HG02885 (cell line): ENCODE measurements around the gene RUBCN.
"Not testable (repeated sequence)": the region's sequence is repeated elsewhere in the genome, so short reads cannot be mapped to it uniquely, and the experiment has no call there.

ENCODE experiments used
- ATAC-seq: cut with Tn5 transposase; IDR thresholded peaks from one replicate; pipeline ENCODE4 v1.9.1; 2021; ENCODE audit warnings: mild to moderate bottlenecking; ENCODE audit not compliant: unreplicated experiment, poor library complexity

The RUBCN gene

GRCh38 chr3:197690754-197691153 lies 46.0 kb downstream of the RUBCN start:
- no peak for ATAC-seq

DNA sequence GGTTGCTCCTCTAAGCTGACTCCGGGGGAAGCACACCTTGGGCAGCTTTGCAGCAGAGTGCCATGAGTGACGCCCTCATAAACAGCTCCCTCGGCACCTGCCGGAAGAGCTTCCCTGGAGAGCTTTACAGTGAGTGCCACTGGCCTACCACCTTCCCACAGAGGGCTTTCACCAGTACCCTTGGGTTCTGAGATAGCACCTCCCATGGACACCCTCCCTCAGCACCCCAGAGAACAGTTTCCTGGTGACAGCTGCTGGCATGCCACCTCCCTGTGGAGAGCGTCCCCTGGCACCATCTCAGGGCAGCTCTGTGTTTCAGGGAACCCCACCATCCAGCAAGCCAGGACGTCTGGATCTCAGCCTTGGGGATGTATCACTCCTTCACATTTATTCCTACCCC lies 49.1 kb downstream of the RUBCN start:
- ATAC-seq = no peak

DNA sequence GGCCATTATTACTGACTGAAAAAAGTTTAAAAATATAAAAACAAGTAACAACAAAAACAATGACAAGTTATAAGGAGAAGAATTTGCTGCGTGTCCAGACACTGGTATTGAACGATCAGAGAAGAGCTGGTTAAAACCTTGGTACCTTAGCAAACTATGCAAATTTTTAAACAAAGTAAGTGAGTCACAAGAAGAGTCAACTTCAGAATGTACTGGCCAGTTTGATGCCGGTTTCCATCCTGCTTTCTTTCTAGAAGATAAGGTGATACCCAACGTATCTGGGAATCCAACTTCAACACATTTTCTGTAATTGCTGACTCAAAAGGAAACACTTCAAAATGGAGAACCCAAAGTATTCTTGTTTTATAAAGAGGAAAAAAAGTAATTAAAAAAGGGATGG lies 49.8 kb downstream of the RUBCN start:
- ATAC-seq = no peak

GRCh38 chr3:197685546-197685945 lies 51.2 kb downstream of the RUBCN start:
- ATAC-seq = no peak

DNA sequence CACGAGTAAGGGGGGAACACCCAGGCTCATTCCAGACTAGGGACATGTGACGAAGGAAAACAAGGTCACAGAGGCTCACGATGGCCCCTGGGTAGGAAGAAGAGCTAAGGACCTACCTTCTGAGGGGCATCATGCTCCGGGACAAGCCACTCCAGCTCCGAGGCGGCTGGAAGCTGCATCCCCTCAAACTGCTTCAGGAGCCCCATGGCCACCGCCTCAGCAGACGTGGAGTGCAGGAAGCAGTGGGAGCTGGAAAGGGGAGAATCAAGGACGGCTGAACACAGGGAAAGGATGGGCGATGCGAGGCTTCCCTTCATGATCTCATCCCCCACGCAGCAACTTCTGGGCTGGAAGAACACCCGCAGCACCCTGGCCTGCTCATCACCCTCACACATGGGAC lies 53.5 kb downstream of the RUBCN start:
- ATAC-seq = no peak

GRCh38 chr3:197682713-197683112 lies 54.0 kb downstream of the RUBCN start:
- no peak for ATAC-seq

- ATAC-seq = no peak
These were observed 55.7 kb downstream of the RUBCN start for GRCh38 chr3:197680955-197681521.

DNA sequence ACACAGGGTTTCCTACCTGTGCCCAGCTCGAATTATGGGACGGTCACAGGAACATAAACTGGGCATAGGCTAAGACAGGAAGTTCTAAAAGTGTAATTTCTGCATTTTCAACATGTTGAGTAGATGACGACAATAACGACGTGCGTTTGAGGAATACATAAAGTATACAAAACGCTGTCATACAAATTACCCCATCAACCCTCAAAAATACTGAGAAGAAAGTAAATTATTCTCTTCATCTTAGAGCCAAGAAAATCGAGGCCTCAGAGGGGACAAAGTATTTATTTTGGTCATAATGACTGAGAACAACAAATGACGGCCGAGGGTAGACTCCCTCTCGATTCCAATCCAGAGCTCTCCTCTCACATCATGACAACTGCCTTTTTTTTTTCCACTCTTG lies 60.8 kb downstream of the RUBCN start:
- no peak for ATAC-seq

- no peak for ATAC-seq
These were observed 61.2 kb downstream of the RUBCN start for GRCh38 chr3:197675563-197675860.

- no peak for ATAC-seq
These were observed 61.8 kb downstream of the RUBCN start for GRCh38 chr3:197674741-197675562.

DNA sequence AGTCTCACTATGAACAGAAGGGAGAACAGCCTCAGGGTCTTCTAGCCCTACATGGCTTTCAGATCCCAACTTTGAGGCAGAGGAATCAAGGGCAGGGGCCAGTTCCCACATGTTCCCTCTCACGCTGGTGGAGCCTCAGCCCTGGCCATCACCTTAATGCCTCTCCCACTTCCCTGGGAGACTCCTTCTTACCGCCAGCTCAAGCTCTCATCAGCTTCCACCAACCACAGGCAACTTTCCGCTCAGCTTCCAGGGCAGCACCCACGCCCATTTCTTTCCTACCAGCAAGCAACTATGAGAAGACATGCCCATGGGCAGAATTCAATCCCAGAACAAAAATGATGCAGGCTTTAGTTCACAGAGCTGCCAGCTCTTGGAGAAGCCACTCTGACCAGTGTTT lies 63.5 kb downstream of the RUBCN start:
- ATAC-seq = no peak

DNA sequence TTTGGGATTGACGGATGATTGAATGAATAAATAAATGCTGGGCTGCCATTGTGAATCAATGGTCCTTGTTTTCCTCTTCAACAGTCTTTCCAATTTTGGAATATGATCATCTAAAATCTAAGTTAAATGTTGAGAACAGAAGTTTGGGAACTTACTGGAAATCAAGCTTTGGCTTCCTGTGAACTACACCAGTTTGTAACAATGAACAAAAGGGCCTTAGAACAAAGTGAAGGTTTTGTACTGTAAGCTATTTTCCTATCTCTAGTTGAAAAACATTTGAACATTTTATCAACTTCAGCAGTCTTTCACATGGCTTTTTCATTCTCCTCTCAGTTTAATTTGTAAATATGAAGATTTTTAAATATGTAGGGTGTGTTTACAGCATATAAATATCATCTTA lies 66.3 kb downstream of the RUBCN start:
- ATAC-seq = no peak

- ATAC-seq = no peak
These were observed 68.7 kb downstream of the RUBCN start for GRCh38 chr3:197667968-197668367.

- ATAC-seq = not testable (repeated sequence)
These were observed 69.4 kb downstream of the RUBCN start for GRCh38 chr3:197667293-197667692.

DNA sequence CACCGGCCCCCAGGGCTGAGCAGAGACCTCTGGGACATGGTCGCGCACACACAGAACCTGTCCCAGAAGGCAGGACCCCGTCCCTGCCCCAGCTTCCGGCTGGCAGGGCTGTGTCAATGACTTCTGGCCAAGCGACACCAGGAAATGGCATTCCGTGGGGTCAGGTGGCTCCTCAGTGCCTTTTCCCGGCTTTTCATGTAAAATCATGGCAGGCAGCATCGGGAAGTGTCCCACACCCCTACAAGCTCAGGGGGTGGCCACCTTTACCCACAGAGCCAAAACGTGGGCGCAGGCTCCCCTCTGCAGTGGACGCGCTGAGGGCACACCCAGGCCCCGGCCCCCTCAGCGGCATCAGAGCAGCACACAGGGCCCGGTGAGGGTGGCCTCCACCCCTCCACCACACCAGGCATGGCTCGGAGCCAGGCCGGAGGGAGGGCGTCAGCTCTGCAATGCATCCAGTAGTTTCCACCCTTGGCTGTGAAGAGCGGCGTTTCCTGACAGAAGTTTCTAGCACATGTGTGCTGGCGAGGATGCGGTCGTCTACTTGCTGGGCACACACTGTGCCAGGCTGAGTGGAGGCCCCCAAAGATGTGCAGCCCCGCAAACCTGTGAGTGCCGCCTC lies 70.4 kb downstream of the RUBCN start:
- ATAC-seq = not testable (repeated sequence)

GRCh38 chr3:197665549-197665948 lies 71.2 kb downstream of the RUBCN start:
- ATAC-seq = not testable (repeated sequence)

- peak; percentile 90 for ATAC-seq
These were observed 71.6 kb downstream of the RUBCN start for GRCh38 chr3:197665142-197665491.

DNA sequence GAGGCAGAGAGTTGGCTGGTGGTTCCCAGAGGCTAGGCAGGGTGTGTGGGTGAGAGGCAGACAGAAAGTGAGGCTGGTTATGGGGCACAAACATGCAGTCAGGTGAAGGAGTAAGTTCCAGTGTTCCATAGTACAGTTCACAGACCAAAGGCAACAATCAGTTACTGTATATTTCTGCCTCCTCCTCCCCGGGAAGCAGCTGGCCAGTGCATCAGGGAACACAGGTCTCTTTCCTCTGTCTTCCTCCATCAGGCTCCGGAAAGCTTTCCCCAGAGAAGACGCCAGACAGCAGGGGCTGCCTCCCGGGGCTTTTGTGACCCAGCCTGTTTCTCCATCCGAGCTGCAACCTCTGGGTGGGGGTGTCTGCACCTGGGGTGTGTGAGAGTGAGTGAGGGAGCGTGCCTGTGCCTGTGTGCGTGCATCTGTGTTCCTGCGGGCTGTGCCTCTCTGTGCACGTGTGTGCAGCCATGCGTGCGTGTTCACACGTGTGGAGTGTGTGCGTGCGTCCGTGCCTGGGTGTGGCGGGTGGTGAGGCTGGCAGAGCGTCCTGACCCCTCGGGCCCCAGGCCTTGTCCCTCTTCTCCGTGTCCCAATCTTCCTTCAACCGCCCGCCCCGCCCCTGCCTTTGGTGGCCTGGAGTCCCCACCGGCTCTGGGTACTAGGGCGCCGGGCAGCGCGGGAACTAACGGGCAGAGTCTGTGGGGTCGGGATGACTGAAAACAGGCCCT lies 72.1 kb downstream of the RUBCN start:
- ATAC-seq = peak; percentile 41

DNA sequence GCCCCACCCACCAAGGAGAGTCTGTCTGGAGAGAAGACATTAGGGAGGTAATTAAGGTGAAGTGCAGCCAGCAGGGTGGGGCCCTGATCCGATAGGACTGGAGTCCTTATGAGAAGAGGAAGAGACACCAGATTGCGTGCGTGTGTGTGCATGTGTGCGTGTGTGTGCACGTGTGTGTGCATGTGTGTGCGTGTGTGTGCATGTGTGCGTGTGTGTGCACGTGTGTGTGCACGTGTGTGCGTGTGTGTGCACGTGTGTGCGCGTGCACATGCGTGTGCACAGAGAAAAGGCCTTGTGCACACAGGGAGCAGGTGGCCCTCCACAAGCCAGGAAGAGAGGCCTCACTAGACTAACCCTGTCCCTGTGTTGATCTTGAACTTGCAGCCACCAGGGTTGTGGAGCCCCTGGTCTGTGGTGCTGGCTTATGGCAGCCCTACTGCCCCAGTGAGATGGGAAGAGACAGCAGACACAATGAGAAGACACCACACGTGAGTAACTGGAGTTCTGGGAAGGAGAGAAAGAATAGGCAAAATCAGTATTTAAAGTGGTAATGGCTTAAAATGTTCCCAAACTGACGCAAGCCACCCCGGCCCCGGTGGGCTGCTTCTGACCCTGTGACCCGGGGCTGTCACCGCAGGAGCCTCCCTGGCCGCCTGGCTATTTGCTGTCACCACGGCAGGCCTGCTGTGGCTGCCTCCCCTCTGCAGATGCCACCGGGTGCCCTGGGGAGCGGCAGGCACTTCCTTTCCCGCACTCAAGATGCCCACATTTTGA lies 73.2 kb downstream of the RUBCN start:
- not testable (repeated sequence) for ATAC-seq

DNA sequence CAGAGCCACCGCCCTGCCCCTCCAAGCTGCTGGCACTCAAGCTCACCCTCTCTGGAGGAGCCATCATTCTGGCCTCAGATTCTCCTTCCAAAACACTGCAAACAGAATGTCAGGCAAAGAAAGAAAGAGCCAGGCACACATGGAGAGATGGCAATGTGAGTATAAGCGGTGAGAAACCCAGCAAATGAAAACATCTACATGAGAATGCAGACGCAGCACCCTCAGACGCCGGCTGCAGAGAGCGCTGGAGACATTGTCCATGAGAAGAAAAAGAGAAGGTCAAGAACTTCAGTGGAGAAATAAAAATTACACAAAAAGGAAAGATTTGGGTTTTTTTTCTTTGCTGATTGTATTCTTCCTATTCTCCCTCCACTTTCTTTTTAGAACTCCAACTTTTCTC lies 74.4 kb downstream of the RUBCN start:
- not testable (repeated sequence) for ATAC-seq
